Measurements from ENCODE around the gene YJEFN3.

DNA sequence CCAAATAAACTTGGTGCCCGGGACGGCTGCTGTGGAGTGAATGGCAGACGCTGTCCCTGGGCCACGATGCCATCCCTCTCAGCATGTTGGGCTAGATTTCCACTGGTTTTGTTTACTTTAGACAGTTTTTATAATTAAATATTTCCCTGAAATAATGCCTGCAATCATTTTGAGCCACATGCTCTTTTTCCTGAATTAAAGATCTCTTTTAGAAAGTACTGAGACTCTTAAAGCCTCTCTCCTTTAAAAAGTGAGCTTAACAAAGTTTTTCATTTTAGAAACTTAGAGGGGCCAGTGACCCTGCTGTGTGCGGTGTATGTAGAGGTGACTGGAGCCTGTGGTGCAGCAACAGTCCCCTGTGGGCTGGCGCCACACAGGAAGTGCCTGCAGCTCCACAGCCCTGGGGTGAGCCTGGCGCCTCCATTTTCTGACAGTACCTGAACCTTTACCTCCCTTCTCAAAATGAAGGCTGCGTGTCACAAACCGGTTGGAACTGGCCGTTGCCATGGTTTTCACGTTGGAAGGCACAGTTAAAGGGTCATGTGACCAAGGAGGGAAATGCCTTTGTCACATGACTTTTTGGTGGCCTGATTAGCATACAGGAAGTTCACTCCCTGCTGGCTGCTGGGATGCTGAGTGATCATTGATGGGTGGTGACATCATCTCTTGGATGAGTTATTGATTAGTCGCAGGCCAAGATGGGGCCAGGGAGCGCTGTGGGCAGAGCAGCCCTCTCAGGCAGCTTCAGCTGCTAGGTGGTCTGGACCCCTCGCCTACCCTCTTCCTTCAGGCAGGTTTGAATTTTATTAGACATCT, 39.6 kb upstream of the YJEFN3 start:
- TF ChIP-seq EZH2phosphoT487 (IDR thresholded peaks at IDR 0.05), result no peak
- TF ChIP-seq, protein P1, sequence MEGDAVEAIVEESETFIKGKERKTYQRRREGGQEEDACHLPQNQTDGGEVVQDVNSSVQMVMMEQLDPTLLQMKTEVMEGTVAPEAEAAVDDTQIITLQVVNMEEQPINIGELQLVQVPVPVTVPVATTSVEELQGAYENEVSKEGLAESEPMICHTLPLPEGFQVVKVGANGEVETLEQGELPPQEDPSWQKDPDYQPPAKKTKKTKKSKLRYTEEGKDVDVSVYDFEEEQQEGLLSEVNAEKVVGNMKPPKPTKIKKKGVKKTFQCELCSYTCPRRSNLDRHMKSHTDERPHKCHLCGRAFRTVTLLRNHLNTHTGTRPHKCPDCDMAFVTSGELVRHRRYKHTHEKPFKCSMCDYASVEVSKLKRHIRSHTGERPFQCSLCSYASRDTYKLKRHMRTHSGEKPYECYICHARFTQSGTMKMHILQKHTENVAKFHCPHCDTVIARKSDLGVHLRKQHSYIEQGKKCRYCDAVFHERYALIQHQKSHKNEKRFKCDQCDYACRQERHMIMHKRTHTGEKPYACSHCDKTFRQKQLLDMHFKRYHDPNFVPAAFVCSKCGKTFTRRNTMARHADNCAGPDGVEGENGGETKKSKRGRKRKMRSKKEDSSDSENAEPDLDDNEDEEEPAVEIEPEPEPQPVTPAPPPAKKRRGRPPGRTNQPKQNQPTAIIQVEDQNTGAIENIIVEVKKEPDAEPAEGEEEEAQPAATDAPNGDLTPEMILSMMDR (IDR thresholded peaks at IDR 0.05), result no peak
